A549 (cell line): ENCODE results near the gene INPP5A. TPM values are rescaled to one million over a fixed set of nuclear protein-coding genes. Genes with fewer than 3 reads are reported as not detected.
A peak's percentile ranks its signal among the peaks of the same experiment; 100 is the strongest.

Experiments
- ATAC-seq, 2 experiments: fragments of 200-7000 bp in 1 of 2; fragments of >200 bp in 1 of 2; cut with Nextera tagmentation in 1 of 2; cut with Tn5 transposase in 1 of 2; 3 replicates each; pipeline versions ENCODE4 v1.8.0 to v1.9.1; 2018 to 2020; ENCODE audit warnings: mild to moderate bottlenecking in 1 of 2, moderate library complexity in 1 of 2
- CTCF ChIA-PET: fragments of 300-600 bp; sonication (Branson Sonifier 250); formaldehyde crosslinking; extraction: SDS; loops from one replicate; lab custom pipeline; 2021; ENCODE audit warnings: antibody characterized with exemption, inconsistent platforms; lab: Yijun Ruan, JAX
- POLR2A ChIA-PET: fragments of 350-600 bp; formaldehyde crosslinking; extraction: SDS; loops from one replicate; lab custom pipeline; 2021; ENCODE audit warnings: antibody characterized with exemption, inconsistent platforms; lab: Yijun Ruan, JAX
- DNase-seq, 2 experiments: peaks; one replicate each; pipeline versions ENCODE4 v3.0.0 to v3.0.0-alpha.2; 2011 to 2016; ENCODE audit warnings: low read depth in 1 of 2, low spot score in 1 of 2
- FAIRE-seq: peaks from 2 replicates; lab custom pipeline; 2011; peaks lifted over from hg19 to GRCh38; lab: Jason Lieb, UNC
- H3K27ac ChIP-seq, 2 experiments: fragments of >200 bp; sonication (Bioruptor Twin); formaldehyde crosslinking; 3 replicates each; pipeline ENCODE4 v1.5.1; 2016 to 2017
- H3K4me1 ChIP-seq: fragments of >200 bp; sonication (Bioruptor Twin); formaldehyde crosslinking; 3 replicates; pipeline ENCODE4 v1.6.1; 2016
- H3K4me2 ChIP-seq: fragments of >200 bp; sonication (Bioruptor Twin); formaldehyde crosslinking; 3 replicates; pipeline ENCODE4 v1.6.1; 2016
- H3K4me3 ChIP-seq: fragments of >200 bp; sonication (Bioruptor Twin); formaldehyde crosslinking; 3 replicates; pipeline ENCODE4 v1.5.1; 2016
- H3K9me3 ChIP-seq: fragments of >200 bp; sonication (Bioruptor Twin); formaldehyde crosslinking; 3 replicates; pipeline ENCODE4 v1.6.1; 2016
- CHD4 ChIP-seq: fragments of 200-600 bp; sonication (generic); IDR thresholded peaks from 2 replicates; pipeline ENCODE4 v1.6.1; 2016; ENCODE audit warnings: antibody characterized with exemption, mild to moderate bottlenecking, borderline replicate concordance
- EHMT2 ChIP-seq: fragments of 200-600 bp; sonication (generic); IDR thresholded peaks from 2 replicates; pipeline ENCODE4 v1.6.1; 2016; ENCODE audit warnings: antibody characterized with exemption, low read depth, mild to moderate bottlenecking, moderate library complexity
- ELK1 ChIP-seq: fragments of 150-350 bp; IDR thresholded peaks from 2 replicates; pipeline ENCODE4 v1.6.1; 2014; ENCODE audit warnings: low read depth, mild to moderate bottlenecking, low read length
- EP300 ChIP-seq, 2 experiments: fragments of >200 bp; sonication (Bioruptor Twin); formaldehyde crosslinking; IDR thresholded peaks; 2 replicates in 1 of 2; 3 replicates in 1 of 2; pipeline ENCODE4 v1.6.1; 2016 to 2017
- FOSL2 ChIP-seq, 2 experiments: fragments of 450-650 bp in 1 of 2; fragments of >200 bp in 1 of 2; sonication (Bioruptor Twin) in 1 of 2; formaldehyde crosslinking; IDR thresholded peaks; 2 replicates each; pipeline versions ENCODE4 v1.5.0 to v1.6.1; 2016 to 2020; ENCODE audit warnings: mild to moderate bottlenecking in 1 of 2, moderate library complexity in 1 of 2
- FOXS1 ChIP-seq: fragments of 250-450 bp; sonication (Bioruptor Pico); IDR thresholded peaks from 2 replicates; pipeline ENCODE4 v1.5.0; 2020; ENCODE audit warnings: mild to moderate bottlenecking, moderate library complexity
- GATA3 ChIP-seq: IDR thresholded peaks from 2 replicates; pipeline ENCODE4 v1.6.1; 2012; ENCODE audit warnings: borderline replicate concordance
- HMGXB4 ChIP-seq: fragments of 250-450 bp; sonication (Bioruptor Pico); IDR thresholded peaks from 2 replicates; pipeline ENCODE4 v1.5.0; 2021; ENCODE audit warnings: mild to moderate bottlenecking, moderate library complexity, borderline replicate concordance
- JUNB ChIP-seq: fragments of >200 bp; sonication (Bioruptor Twin); formaldehyde crosslinking; IDR thresholded peaks from 2 replicates; pipeline ENCODE4 v1.6.1; 2016
- KDM5A ChIP-seq: fragments of 200-600 bp; sonication (generic); IDR thresholded peaks from 2 replicates; pipeline ENCODE4 v1.6.1; 2016; ENCODE audit warnings: antibody characterized with exemption, mild to moderate bottlenecking
- MYC ChIP-seq: IDR thresholded peaks from 2 replicates; pipeline ENCODE4 v1.6.1; 2012; ENCODE audit warnings: mild to moderate bottlenecking, inconsistent platforms, low read length, improper control_type of control experiment, borderline replicate concordance
- NFE2L2 ChIP-seq: fragments of 150-350 bp; conservative IDR thresholded peaks from 2 replicates; pipeline ENCODE4 v1.6.1; 2014; ENCODE audit warnings: low read length
- NPAS2 ChIP-seq: fragments of 250-450 bp; sonication (Bioruptor Pico); IDR thresholded peaks from 2 replicates; pipeline ENCODE4 v1.8.0; 2022; ENCODE audit warnings: mild to moderate bottlenecking, moderate library complexity, borderline replicate concordance
- POLR2AphosphoS2 ChIP-seq: conservative IDR thresholded peaks from 2 replicates; pipeline ENCODE4 v1.6.1; 2012; ENCODE audit warnings: low read length, improper control_type of control experiment, inconsistent platforms
- RAD21 ChIP-seq, 2 experiments: fragments of >200 bp in 1 of 2; sonication (Bioruptor Twin) in 1 of 2; formaldehyde crosslinking in 1 of 2; IDR thresholded peaks in 1 of 2; conservative IDR thresholded peaks in 1 of 2; 2 replicates in 1 of 2; 3 replicates in 1 of 2; pipeline ENCODE4 v1.6.1; 2012 to 2018; ENCODE audit warnings: inconsistent platforms in 1 of 2
- SREBF2 ChIP-seq: fragments of 450-650 bp; IDR thresholded peaks from 2 replicates; pipeline ENCODE4 v1.6.1; 2014; ENCODE audit warnings: mild to moderate bottlenecking, moderate library complexity
- ZC3H11A ChIP-seq: fragments of 450-650 bp; IDR thresholded peaks from 2 replicates; pipeline ENCODE4 v1.6.1; 2014; ENCODE audit warnings: antibody characterized with exemption, mild to moderate bottlenecking
- ZNF302 ChIP-seq: fragments of 250-450 bp; sonication (Bioruptor Pico); IDR thresholded peaks from 2 replicates; pipeline ENCODE4 v1.9.0; 2021; ENCODE audit warnings: inconsistent platforms, mild to moderate bottlenecking, moderate library complexity
- ZSCAN20 ChIP-seq: fragments of 250-450 bp; sonication (Bioruptor Pico); IDR thresholded peaks from 2 replicates; pipeline ENCODE4 v1.8.0; 2022; ENCODE audit warnings: mild to moderate bottlenecking, moderate library complexity
- WGBS: methylation state at CpG from one replicate; pipeline ENCODE4 v1.1.6; 2017; ENCODE audit errors: missing lambda C conversion rate; 5-methylcytosine and 5-hydroxymethylcytosine counted together
- polyA plus RNA-seq, 4 experiments: library from polyadenylated mRNA; depleted of rRNA in 3 of 4; stranded (reverse); fragments of >200 nt; fragmentation: RNase III in 1 of 4; extraction: RNeasy Plus Mini Kit Qiagen cat#74134 plus additional on column Dnase treatment in 1 of 4; gene quantifications; 2 replicates in 3 of 4; 3 replicates in 1 of 4; pipeline ENCODE4 v1.2.3, GENCODE V29; 2011 to 2017
- TF ChIP-seq, protein P1 (sequence below): fragments of >200 bp; sonication (Bioruptor Twin); formaldehyde crosslinking; IDR thresholded peaks from 2 replicates; pipeline ENCODE4 v1.6.1; 2016
- TF ChIP-seq, protein P2 (sequence below): IDR thresholded peaks from 2 replicates; pipeline ENCODE4 v1.6.1; 2012; ENCODE audit warnings: low read depth, borderline replicate concordance

INPP5A gene
- polyA plus RNA-seq, 2 of the 4 experiments (the other 2 are of a cell fraction): 13.7 to 15.1 TPM

DNA sequence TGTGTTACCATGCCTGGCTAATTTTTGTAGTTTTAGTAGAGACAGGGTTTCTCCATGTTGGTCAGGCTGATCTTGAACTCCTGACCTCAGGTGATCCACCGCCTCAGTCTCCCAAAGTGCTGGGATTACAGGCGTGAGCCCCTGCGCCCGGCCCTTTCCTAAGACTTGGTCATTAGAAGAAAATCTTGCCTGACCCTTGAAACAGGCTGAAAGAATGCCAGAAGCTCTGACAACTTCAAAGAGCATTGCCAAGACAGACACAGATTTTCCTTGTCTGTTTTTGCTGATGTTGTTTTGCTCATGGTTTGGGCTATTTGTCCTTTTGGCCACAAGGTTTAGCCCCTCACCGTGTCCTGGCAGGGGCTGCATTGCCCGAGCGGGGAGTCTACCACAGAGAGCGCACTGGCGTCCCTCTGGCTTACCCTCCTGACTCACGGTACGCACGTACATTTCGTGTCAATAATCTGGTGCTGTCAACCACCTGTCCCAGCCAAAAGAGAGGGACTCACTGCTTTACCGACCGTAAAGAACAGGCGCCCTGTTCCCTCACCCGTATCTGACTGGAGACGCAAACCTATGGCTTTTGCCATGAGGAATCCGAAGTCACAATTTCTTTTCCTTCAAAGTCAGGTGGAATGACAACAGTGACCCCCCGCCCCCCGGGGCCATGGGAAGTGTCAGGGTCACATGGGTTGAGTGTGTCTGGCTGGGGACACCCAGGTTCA lies 10.1 kb upstream of the INPP5A start:
- H3K4me3 ChIP-seq: no peak overlapping the region
- H3K9me3 ChIP-seq: peaks cover 5% of the 10 kb centered on the region; the same call in 1 of the 3 replicates
- no peak for DNase-seq
- POLR2A ChIA-PET: no interaction called here
- FAIRE-seq: no peak
- peaks cover 8% of the 10 kb centered on the region; the same call in 2 of the 3 replicates for H3K4me1 ChIP-seq
- TF ChIP-seq SREBF2: no peak
- TF ChIP-seq ZC3H11A: no peak
- TF ChIP-seq, protein P1, sequence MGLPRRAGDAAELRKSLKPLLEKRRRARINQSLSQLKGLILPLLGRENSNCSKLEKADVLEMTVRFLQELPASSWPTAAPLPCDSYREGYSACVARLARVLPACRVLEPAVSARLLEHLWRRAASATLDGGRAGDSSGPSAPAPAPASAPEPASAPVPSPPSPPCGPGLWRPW: no peak
- no peak for TF ChIP-seq MYC
- TF ChIP-seq POLR2AphosphoS2: no peak
- TF ChIP-seq ZNF302 (CRISPR knock-in tag): no peak
- CTCF ChIA-PET: interaction anchor here (0.7 to 1.8 kb wide), 5 partner anchors 9 to 80 kb away, joined by 3 to 4 read pairs (median 3); no protein-coding TSS in a partner anchor
- no peak overlapping the region for H3K4me2 ChIP-seq
- 64% methylated on average over 21 of the region's 21 CpGs for WGBS
- ATAC-seq: peak in 1 of 2 experiments; percentile 11; a peak in 2 of 6 replicates
- no peak overlapping the region for H3K27ac ChIP-seq

GRCh38 chr10:132528064-132528691 lies 9.4 kb upstream of the INPP5A start:
- CTCF ChIA-PET: interaction anchor here (0.7 to 1.5 kb wide), 3 partner anchors 41 to 67 kb away, joined by 3 read pairs; no protein-coding TSS in a partner anchor

DNA sequence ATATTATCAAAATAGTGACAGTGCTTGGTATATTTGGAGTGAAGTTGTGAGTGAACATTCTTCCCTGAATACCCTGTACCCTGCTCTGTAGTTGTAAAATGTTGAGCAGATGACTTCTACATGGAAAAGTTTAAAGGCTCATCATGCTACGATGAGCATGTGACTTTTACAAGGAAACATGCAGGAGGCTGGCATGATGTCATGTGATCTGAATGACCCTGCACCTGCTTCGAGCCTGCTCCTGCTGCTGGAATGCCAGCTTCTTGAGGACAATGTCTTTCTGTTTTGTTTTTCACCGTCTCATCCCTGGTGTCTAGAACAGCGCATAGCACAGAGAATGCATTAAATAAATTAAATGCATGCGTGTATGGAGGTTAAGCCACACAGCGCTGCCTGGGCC lies 5.4 kb upstream of the INPP5A start:
- ChIA-PET POLR2A (no interaction called here), CTCF (interaction anchor here (0.8 to 3.7 kb wide), 5 partner anchors 45 to 151 kb away, joined by 3 to 20 read pairs (median 3); no protein-coding TSS in a partner anchor)
- 91% methylated on average over 6 of the region's 6 CpGs for WGBS
- H3K4me2 ChIP-seq: no peak overlapping the region
- no peak for FAIRE-seq
- peaks cover 18% of the 10 kb centered on the region for H3K4me1 ChIP-seq
- no peak for TF ChIP-seq EHMT2
- TF ChIP-seq JUNB: no peak
- no peak for TF ChIP-seq FOSL2 (IDR thresholded peaks at IDR 0.05)
- no peak for TF ChIP-seq FOSL2 (CRISPR knock-in tag; IDR thresholded peaks at IDR 0.05)
- TF ChIP-seq ZNF302 (CRISPR knock-in tag): no peak
- TF ChIP-seq ELK1: no peak
- no peak for TF ChIP-seq NPAS2 (CRISPR knock-in tag)
- TF ChIP-seq, protein P2, sequence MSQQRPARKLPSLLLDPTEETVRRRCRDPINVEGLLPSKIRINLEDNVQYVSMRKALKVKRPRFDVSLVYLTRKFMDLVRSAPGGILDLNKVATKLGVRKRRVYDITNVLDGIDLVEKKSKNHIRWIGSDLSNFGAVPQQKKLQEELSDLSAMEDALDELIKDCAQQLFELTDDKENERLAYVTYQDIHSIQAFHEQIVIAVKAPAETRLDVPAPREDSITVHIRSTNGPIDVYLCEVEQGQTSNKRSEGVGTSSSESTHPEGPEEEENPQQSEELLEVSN: no peak
- no peak for TF ChIP-seq HMGXB4
- no peak for TF ChIP-seq CHD4
- no peak for TF ChIP-seq RAD21 (conservative IDR thresholded peaks at IDR 0.05 in 1 of 2, IDR thresholded peaks at IDR 0.05 in 1 of 2)
- TF ChIP-seq FOXS1 (CRISPR knock-in tag): no peak
- TF ChIP-seq KDM5A: no peak
- TF ChIP-seq GATA3: no peak
- no peak for TF ChIP-seq ZSCAN20 (CRISPR knock-in tag)
- TF ChIP-seq EP300 (IDR thresholded peaks at IDR 0.05): no peak
- no peak overlapping the region for H3K4me3 ChIP-seq
- ATAC-seq: no peak
- H3K9me3 ChIP-seq: peaks cover 5% of the 10 kb centered on the region; the same call in 1 of the 3 replicates
- no peak overlapping the region for H3K27ac ChIP-seq
- no peak for DNase-seq

More at GRCh38 chr10:132528064-132528691, 9.4 kb upstream of the INPP5A start:
- Histone ChIP-seq H3K4me1 (peaks cover 15% of the 10 kb centered on the region; the same call in 2 of the 3 replicates), H3K27ac (no peak overlapping the region), H3K9me3 (peaks cover 5% of the 10 kb centered on the region; the same call in 1 of the 3 replicates), H3K4me3 (no peak overlapping the region), H3K4me2 (no peak overlapping the region)
- ATAC-seq: peak in 1 of 2 experiments; percentile 52; a peak in 3 of 6 replicates
- WGBS: 21% methylated on average over 11 of the region's 11 CpGs
- POLR2A ChIA-PET: no interaction called here
- no peak for FAIRE-seq
- DNase-seq: no peak
- TF ChIP-seq NFE2L2: no peak
